Esophagus (tissue), 2 donors: ENCODE measurements around the gene PCNX2. TPM values are rescaled to one million over a fixed set of nuclear protein-coding genes. Genes with fewer than 3 reads are reported as not detected.

Experiments used
- H3K27ac ChIP-seq, 2 donors: one replicate each; pipeline ENCODE4 v1.5.1; 2013; ENCODE audit warnings: low read depth in 2 of 2, mild to moderate bottlenecking in 2 of 2, inconsistent platforms in 1 of 2, low read length in 1 of 2, moderate library complexity in 1 of 2
- H3K27me3 ChIP-seq, 2 donors: one replicate each; pipeline ENCODE4 v1.6.1; 2013; ENCODE audit warnings: low read length in 2 of 2, control low read depth in 1 of 2, mild to moderate bottlenecking in 1 of 2; ENCODE audit not compliant: insufficient read depth in 2 of 2, control insufficient read depth in 1 of 2
- H3K36me3 ChIP-seq, 2 donors: one replicate each; pipeline ENCODE4 v1.6.1; 2013; ENCODE audit warnings: low read length in 1 of 2; ENCODE audit not compliant: control insufficient read depth in 2 of 2, insufficient read depth in 2 of 2
- H3K4me1 ChIP-seq, 2 donors: one replicate each; pipeline ENCODE4 v1.6.1; 2013; ENCODE audit warnings: low read length in 1 of 2; ENCODE audit not compliant: control insufficient read depth in 2 of 2, insufficient read depth in 2 of 2
- H3K4me3 ChIP-seq, 2 donors: one replicate each; pipeline ENCODE4 v1.5.1; 2013; ENCODE audit warnings: low read length in 2 of 2, mild to moderate bottlenecking in 2 of 2, low read depth in 1 of 2, moderate library complexity in 1 of 2
- H3K9me3 ChIP-seq, 2 donors: one replicate each; pipeline ENCODE4 v1.6.1; 2013; ENCODE audit warnings: mild to moderate bottlenecking in 2 of 2, low read depth in 1 of 2, low read length in 1 of 2, moderate library complexity in 1 of 2; ENCODE audit not compliant: control insufficient read depth in 2 of 2, insufficient read depth in 1 of 2
- WGBS, 2 donors: extraction: QIAGEN DNeasy Blood & Tissue Kit; methylation state at CpG; one replicate each; pipeline ENCODE4 v1.1.7; 2013; 5-methylcytosine and 5-hydroxymethylcytosine counted together
- polyA plus RNA-seq, 2 donors: library from polyadenylated mRNA; stranded (reverse); fragments of 200-250 nt; gene quantifications; one replicate each; pipeline ENCODE4 v1.2.3, GENCODE V29; 2013
- donor health status: healthy with polysubstance abuse.
- donor health status: Bipolar disorder and iron deficiency.

PCNX2 gene
- polyA plus RNA-seq, 2 donors: 3.2 to 4.3 TPM

DNA sequence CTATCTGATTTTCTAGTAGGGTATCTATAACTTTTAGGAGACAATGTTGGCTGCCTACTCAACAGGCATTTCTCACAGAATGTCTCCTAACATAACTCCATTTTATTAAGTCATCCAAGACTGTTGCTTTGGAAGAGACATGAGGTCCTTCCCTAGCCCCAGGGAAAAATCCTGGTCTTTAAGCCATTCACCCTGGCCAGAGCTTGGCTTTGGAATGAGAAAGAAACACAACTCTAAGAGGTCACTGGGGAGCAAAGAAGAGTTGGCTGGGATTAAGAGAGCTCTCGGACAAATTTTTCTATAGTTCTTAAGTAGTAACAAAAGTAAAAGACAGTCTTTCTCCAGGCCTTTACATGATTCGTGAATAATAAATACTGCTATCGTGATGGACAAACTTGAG lies 57.9 kb downstream of the PCNX2 start:
- Histone ChIP-seq H3K27ac (no peak overlapping the region), H3K4me1 (no peaks in the 10 kb centered on the region), H3K27me3 (no peaks in the 10 kb centered on the region), H3K36me3 (peaks cover 0 to 2% of the 10 kb centered on the region in 2 donors), H3K4me3 (no peak overlapping the region), H3K9me3 (no peaks in the 10 kb centered on the region)
- 76 to 83% methylated on average over 3 of the region's 3 CpGs for WGBS, 2 donors

DNA sequence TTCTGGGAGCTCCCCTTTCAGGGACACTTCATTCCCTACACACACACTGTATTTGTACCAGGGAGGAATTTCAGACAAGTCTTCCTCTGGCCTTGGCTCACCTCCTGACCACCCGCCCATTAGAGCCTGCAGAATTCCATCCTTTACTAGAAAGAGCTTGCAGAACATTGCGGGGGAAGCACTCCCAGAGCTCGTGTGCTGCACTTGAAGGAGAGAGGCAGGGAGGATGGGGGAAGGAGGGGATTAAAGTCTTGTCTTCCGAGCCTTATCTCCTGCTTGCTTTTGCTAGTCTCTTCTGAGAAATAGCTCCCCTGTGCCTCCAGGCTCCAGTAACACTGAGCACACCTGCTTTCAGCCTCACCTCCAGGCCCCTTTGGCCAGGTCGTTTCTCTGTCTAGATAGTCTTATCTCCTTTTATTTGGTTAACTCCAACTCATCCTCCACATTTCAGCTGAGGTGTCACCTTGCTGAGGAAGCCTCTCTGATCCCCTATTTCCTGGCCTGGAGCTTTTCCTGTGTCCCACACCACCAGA lies 62.0 kb downstream of the PCNX2 start:
- H3K9me3 ChIP-seq: no peaks in the 10 kb centered on the region
- 87 to 91% methylated on average over 5 of the region's 5 CpGs for WGBS, 2 donors
- H3K27ac ChIP-seq: no peak overlapping the region
- no peaks in the 10 kb centered on the region for H3K4me1 ChIP-seq
- peaks cover 0 to 2% of the 10 kb centered on the region in 2 donors for H3K36me3 ChIP-seq
- H3K27me3 ChIP-seq: no peaks in the 10 kb centered on the region
- H3K4me3 ChIP-seq: no peak overlapping the region

DNA sequence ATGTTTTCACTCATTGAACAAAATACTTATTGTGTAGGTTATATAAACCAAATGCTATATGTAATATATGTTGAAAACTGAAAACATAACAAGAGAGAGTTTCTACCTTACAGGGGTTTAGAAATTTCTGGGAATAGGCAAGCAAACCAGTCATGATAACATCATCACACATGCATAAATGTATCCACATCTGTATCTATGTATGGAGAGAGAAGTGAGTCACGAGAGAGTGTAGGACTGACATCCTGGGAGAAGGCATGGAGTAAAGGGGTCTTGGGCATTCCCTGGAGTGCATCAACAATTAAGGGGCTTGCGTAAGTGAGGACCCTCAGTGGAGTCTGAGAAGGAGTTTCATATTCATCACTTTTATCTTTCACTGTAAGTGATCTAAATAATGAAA lies 65.5 kb downstream of the PCNX2 start:
- H3K27me3 ChIP-seq: no peaks in the 10 kb centered on the region
- WGBS, 2 donors: 97 to 100% methylated on average over 2 of the region's 2 CpGs
- H3K4me3 ChIP-seq: no peak overlapping the region
- H3K27ac ChIP-seq: no peak overlapping the region
- no peaks in the 10 kb centered on the region for H3K9me3 ChIP-seq
- H3K36me3 ChIP-seq: no peaks in the 10 kb centered on the region
- H3K4me1 ChIP-seq: no peaks in the 10 kb centered on the region

DNA sequence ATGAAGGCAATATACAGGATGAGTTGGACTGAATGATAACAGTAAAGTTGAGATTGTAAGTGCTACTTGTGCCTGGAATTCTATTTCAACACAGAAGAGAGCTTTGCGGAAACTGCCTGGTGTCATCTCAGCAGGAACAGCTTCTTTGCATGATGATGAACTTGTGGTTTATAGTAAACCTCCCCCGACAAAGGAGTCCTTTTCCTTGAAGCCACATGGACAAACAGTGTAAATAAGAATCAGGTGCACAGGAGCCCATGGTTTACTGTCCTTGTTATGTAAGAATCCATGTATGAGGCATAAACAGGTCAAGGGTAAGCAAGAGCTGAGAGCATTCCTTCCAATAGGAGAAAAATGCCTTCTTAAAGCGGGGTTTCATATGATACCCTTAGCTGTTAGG lies 66.2 kb downstream of the PCNX2 start:
- H3K36me3 ChIP-seq: no peaks in the 10 kb centered on the region
- H3K4me3 ChIP-seq: no peak overlapping the region
- no peaks in the 10 kb centered on the region for H3K4me1 ChIP-seq
- H3K27me3 ChIP-seq: no peaks in the 10 kb centered on the region
- 95 to 96% methylated on average over 3 of the region's 3 CpGs for WGBS, 2 donors
- H3K9me3 ChIP-seq: no peaks in the 10 kb centered on the region
- no peak overlapping the region for H3K27ac ChIP-seq

DNA sequence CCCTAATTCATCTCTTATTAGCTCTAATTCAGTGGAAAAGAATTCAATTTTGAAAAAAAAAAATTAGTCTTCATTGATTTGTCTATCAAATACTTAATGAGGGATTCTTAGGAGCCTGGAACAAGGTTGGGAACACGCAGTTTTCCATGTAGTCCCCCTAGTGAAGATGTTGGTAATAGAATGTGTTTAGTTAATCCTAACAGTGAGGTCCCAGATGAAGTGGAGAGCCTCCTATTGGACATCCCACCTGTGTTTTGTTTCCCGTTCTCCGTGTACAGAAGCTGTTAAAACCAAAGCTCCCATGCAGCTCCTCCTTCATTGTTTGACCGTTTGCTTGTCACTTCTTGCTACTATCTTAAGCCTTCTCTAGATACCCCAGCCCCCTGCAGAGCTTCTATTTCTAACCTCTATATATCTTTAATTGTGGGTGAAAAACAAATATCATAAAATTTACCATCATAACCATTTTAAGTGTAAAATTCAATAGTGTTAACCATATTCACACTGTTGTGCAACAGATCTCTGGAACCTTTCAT lies 67.5 kb downstream of the PCNX2 start:
- H3K27ac ChIP-seq: no peak overlapping the region
- no peaks in the 10 kb centered on the region for H3K9me3 ChIP-seq
- H3K27me3 ChIP-seq: no peaks in the 10 kb centered on the region
- WGBS, 2 donors: 90 to 92% methylated on average over 4 of the region's 4 CpGs
- no peak overlapping the region for H3K4me3 ChIP-seq
- H3K36me3 ChIP-seq: peaks cover 0 to 2% of the 10 kb centered on the region in 2 donors
- no peaks in the 10 kb centered on the region for H3K4me1 ChIP-seq

DNA sequence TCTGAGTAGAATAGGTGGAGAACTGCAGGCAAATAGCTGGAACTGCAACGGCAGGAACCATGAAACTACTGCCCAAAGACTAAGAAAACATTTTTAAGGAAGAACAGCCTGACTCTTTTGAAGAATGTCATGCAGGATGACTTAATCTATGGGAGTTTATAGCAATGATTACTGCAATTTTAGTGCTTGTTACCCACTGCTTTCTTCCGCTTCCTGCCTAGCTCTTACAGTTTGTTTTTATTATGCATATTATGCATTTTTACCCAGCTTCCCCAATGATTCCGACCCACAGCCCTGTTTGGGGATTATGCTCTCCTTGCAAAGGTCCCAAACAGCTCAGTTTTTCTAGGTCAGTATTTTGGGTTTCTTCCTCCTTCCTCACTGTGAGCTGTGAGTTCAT lies 71.2 kb downstream of the PCNX2 start:
- H3K9me3 ChIP-seq: no peaks in the 10 kb centered on the region
- WGBS, 2 donors: 86 to 91% methylated on average over 3 of the region's 3 CpGs

DNA sequence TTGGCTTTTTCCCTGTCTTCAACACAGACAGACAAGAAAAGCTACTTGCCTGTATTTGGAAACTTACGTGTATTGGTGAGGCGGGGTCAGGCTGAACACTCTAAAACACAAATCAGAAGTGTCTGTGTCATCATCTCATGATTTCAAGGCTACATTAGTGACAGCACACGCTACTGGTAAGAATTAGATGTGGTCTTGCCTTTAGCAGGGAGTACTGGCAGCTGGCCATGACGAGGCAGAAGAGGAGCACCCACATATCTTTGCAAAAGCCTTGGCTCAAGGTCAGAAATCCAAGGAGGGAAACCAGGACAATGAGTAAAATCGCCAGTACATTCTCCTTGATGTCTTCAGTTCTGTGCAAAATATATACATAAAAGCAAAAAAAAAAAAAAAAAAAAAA lies 77.7 kb downstream of the PCNX2 start:
- H3K4me1 ChIP-seq: no peaks in the 10 kb centered on the region
- no peaks in the 10 kb centered on the region for H3K27me3 ChIP-seq
- 90 to 94% methylated on average over 5 of the region's 5 CpGs for WGBS, 2 donors
- no peak overlapping the region for H3K4me3 ChIP-seq
- no peaks in the 10 kb centered on the region for H3K36me3 ChIP-seq
- H3K9me3 ChIP-seq: peaks cover 0 to 2% of the 10 kb centered on the region in 2 donors
- H3K27ac ChIP-seq: no peak overlapping the region

More for the DNA sequence above, 71.2 kb downstream of the PCNX2 start:
- peaks cover 0 to 2% of the 10 kb centered on the region in 2 donors for H3K36me3 ChIP-seq
- H3K4me3 ChIP-seq: no peak overlapping the region
- H3K4me1 ChIP-seq: no peaks in the 10 kb centered on the region
- no peaks in the 10 kb centered on the region for H3K27me3 ChIP-seq
- H3K27ac ChIP-seq: no peak overlapping the region

DNA sequence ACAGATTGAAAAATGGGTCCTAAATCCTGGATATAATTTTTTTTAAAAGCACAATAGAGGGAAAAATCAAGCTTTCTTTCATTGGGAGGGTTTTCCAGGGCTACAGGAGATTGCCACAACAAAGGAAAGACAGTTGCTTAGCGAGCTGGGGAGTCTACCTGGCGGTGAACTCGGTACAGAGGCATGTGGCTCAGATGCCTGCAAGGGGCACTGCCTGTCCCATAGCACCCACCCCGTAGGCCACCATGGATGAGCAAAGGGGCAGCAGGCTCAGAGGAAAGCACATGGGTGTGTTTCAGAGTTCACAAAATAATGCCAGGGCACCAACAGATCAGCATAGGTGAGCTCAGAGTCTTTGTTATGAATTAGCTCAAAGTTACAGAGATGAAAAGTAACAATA lies 79.5 kb downstream of the PCNX2 start:
- Histone ChIP-seq H3K4me3 (no peak overlapping the region), H3K27me3 (no peaks in the 10 kb centered on the region), H3K36me3 (no peaks in the 10 kb centered on the region), H3K27ac (no peak overlapping the region), H3K4me1 (no peaks in the 10 kb centered on the region), H3K9me3 (peaks cover 0 to 2% of the 10 kb centered on the region in 2 donors)
- 91 to 97% methylated on average over 4 of the region's 4 CpGs for whole genome bisulfite sequencing, 2 donors

DNA sequence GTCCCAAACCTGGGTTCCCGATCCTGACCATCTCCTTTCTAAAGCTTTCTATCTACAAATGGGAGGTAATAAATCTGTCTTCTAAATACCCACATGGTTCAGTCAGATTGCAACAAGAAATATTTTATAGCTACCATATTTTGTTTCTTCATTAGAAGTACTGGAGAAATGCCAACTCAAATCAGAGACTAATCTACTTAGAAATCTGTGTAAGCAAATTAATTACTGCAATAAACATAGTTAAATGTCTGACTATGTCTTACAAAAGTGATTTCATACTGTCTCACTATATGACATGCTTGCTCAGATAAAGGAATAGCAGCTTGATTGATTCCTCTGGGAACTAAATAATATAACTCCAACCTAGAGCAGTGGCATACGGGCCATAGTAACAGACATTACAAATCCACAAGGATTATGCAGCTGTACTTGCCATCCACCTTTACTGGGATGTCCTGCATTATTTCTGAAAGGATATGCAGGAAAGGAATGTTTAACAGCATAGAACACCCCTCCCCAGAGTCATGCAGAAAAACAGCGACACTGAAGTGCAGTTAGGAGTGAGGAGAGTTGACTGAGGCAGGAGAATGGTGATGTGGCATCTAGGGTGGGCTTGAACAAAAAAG lies 80.3 kb downstream of the PCNX2 start:
- H3K27me3 ChIP-seq: no peaks in the 10 kb centered on the region
- peaks cover 0 to 2% of the 10 kb centered on the region in 2 donors for H3K9me3 ChIP-seq
- H3K27ac ChIP-seq: no peak overlapping the region
- 82 to 92% methylated on average over 3 of the region's 3 CpGs for WGBS, 2 donors
- H3K4me3 ChIP-seq: no peak overlapping the region
- H3K36me3 ChIP-seq: no peaks in the 10 kb centered on the region
- H3K4me1 ChIP-seq: no peaks in the 10 kb centered on the region

DNA sequence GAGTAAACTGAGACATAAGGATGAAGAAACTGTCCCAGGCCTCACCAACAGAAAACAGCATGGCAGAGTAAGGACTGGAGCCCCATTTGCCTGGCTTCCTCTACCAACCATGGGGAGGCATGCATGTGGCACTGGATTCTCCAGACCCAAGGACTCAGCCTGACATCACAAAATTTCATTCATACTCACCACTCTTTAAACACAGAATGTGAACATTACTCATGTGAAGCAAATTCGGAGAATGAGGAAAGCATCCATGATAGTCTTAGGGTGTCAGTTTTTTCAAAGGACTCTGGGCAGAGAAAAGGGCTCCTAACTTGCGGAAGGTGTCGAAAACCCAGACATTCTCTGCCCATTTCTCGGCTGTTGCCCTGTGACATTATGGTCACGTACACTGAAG lies 83.9 kb downstream of the PCNX2 start:
- Histone ChIP-seq H3K27ac (no peak overlapping the region), H3K36me3 (no peaks in the 10 kb centered on the region), H3K4me3 (no peak overlapping the region), H3K4me1 (no peaks in the 10 kb centered on the region), H3K27me3 (no peaks in the 10 kb centered on the region), H3K9me3 (no peaks in the 10 kb centered on the region)
- WGBS, 2 donors: 97 to 99% methylated on average over 5 of the region's 5 CpGs
